ENCODE results near the gene MARK3.

Gene MARK3

DNA sequence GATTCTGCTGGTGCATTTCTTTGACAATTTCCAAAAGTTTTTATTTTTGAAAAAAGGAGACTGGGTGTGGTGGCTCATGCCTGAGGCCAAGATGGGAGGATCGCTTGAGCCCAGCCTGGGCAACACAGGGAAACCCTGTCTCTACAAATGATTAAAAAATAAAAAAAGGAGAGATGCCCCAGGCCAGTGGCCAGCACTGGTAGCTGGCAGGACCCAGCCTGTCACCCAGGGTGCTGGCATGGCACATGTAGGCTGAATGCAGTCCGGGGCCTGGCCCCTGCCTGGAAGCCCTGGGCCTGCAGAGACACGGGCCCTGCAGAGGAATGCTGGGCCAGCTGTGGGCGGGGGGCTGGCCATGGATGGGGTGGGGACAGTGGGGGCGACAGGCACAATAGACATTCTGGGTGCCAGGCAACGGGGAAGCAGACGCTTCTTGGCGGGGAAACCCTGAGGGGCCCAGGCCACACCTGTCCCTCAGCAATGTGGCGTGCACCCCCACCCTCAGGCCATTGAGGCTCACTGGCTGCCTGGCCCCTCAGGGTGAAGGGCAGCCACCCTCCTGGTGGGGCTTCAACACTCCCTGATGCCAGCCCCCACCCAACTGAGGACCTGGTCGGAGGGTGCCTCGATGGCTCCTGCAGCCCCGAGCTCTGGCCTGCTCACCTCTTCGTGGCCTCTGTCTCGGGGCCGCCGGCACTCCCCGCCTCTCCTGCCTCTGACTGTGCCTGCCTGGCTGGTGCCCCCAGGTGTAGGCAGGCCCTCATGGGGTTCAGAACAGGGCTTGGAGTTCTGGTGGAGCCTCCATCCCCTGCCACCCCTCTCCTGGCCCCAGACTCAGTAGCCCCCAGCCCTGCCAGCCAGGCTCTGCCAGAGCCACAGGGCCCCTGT is 155.8 kb downstream of the MARK3 start:
- DNase-seq (ENCODE audit: low read depth): no peak
- no peak for TF ChIP-seq CTCF (conservative IDR thresholded peaks at IDR 0.05; ENCODE audit: low read depth, low read length)
- no peak overlapping the region for H3K4me3 ChIP-seq (ENCODE audit: low read depth, low read length)

DNA sequence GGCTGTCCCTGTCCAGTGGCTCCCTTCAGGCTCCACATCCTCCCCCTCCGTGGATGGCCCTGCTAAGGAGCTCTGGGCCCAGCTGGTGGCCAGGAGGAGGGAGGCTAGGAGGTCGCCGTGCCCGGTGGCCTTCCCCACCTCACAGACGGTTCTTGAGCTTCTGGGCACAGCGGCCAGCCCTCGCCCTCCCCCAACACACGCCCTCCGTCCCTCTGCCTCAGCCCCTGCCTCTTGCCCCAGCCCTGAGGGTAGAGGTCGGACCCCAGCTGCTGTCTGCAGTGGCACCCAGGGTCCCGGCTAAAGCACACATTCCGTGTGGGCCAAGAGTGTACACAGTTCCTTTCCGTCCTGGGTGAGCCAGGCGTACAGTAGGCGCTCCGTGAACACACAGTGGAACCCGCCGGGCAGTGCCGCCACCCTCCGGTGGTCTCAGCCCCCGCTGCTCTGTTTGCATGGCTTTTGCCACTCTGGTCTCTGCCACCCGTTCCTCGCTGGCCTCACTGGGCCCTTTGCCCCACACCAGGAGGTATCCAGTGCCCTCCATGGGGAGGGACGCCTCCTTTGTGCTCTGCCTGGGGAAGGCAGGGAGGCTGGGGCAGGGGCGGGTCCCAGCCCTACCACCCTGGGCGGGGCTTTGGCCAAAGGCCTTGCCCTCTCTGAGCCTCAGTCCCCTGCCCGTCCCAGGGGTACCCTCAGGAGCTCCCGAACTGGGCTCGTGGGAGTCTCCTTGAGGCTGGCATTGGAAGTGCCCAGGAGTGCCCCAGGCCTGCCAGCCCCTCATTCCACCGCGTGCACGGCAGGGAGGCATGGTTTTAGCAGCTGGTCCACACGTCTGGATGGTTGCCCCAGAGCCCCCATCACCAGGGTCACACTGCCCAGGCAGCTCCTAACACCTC is 156.7 kb downstream of the MARK3 start:
- no peak for TF ChIP-seq CTCF (conservative IDR thresholded peaks at IDR 0.05; ENCODE audit: low read depth, low read length)
- H3K4me3 ChIP-seq (ENCODE audit: low read depth, low read length): no peak overlapping the region
- DNase-seq (ENCODE audit: low read depth): no peak

- no peak for TF ChIP-seq CTCF (conservative IDR thresholded peaks at IDR 0.05; ENCODE audit: low read depth, low read length)
- no peak for DNase-seq (ENCODE audit: low read depth)
- H3K4me3 ChIP-seq (ENCODE audit: low read depth, low read length): no peak overlapping the region
These were observed 157.4 kb downstream of the MARK3 start for GRCh38 chr14:103542605-103543088.

GRCh38 chr14:103543140-103543539 is 157.9 kb downstream of the MARK3 start:
- no peak for DNase-seq (ENCODE audit: low read depth)
- no peak for TF ChIP-seq CTCF (conservative IDR thresholded peaks at IDR 0.05; ENCODE audit: low read depth, low read length)
- no peak overlapping the region for H3K4me3 ChIP-seq (ENCODE audit: low read depth, low read length)

DNA sequence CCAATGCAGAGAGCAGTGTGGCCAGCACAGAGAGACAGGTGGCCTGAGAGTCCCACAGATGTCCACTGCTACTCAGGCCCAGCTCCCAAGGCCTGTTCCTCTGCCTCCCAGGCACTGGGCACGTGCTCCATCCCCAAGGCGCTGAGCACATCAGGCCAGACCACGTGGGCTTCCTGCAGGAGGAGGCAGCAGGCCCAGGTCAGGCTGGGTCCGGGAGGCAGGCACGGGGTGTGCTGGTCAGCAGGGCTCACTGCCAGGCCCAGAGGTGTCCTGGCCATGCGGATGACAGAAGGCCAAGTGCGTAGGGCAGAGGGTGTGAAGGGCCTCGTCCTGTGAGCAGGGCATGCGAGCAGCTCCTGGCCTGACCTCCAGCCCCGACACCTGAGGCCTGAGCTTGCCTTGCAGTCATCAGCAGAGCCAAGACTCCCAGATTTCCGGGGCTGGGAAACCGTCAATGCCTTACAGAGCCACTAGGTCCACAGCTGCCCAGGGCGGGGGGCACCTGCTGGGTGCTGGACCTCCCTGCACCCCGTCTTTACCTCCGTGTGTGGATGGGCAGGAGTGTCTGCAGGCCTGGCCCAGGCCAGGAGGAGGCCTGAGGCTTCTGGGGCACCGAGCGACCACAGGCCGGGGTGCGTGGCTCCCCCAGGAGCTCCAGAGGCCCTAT is 158.6 kb downstream of the MARK3 start:
- TF ChIP-seq CTCF (conservative IDR thresholded peaks at IDR 0.05; ENCODE audit: low read depth, low read length): no peak
- no peak overlapping the region for H3K4me3 ChIP-seq (ENCODE audit: low read depth, low read length)
- DNase-seq (ENCODE audit: low read depth): no peak

GRCh38 chr14:103544388-103545218 is 159.4 kb downstream of the MARK3 start:
- TF ChIP-seq CTCF (conservative IDR thresholded peaks at IDR 0.05; ENCODE audit: low read depth, low read length): no peak
- no peak overlapping the region for H3K4me3 ChIP-seq (ENCODE audit: low read depth, low read length)
- DNase-seq (ENCODE audit: low read depth): no peak

All from choroid plexus epithelial cell (primary cell).